Astrocyte (in vitro differentiated cells and primary cell): ENCODE measurements around the gene SCUBE1. TPM values are rescaled to one million over a fixed set of nuclear protein-coding genes. Genes with fewer than 3 reads are reported as not detected.

ENCODE experiments used
- DNase-seq: peaks from one replicate; pipeline ENCODE4 v3.0.0-alpha.2; 2010; ENCODE audit warnings: low read depth
- FAIRE-seq: peaks from 2 replicates; lab custom pipeline; 2011; peaks lifted over from hg19 to GRCh38; lab: Jason Lieb, UNC
- H2AFZ ChIP-seq: 2 replicates; pipeline ENCODE4 v1.6.0; 2012; ENCODE audit warnings: low read depth, low read length, inconsistent platforms
- H3K27ac ChIP-seq: 2 replicates; pipeline ENCODE4 v1.5.1; 2011; ENCODE audit warnings: low read depth, low read length, inconsistent platforms
- H3K27me3 ChIP-seq: 2 replicates; pipeline ENCODE4 v1.6.0; 2011; ENCODE audit warnings: low read length, inconsistent platforms; ENCODE audit not compliant: insufficient read depth
- H3K36me3 ChIP-seq: 2 replicates; pipeline ENCODE4 v1.5.1; 2011; ENCODE audit warnings: low read length, inconsistent platforms; ENCODE audit not compliant: insufficient read depth
- H3K4me1 ChIP-seq: 2 replicates; pipeline ENCODE4 v1.5.1; 2011; ENCODE audit warnings: low read length, inconsistent platforms; ENCODE audit not compliant: insufficient read depth
- H3K4me2 ChIP-seq: 2 replicates; pipeline ENCODE4 v1.6.0; 2012; ENCODE audit warnings: low read length, inconsistent platforms
- H3K4me3 ChIP-seq: 2 replicates; pipeline ENCODE4 v1.5.1; 2011; ENCODE audit warnings: low read depth, mild to moderate bottlenecking, low read length, inconsistent platforms; ENCODE audit not compliant: insufficient read depth
- H3K79me2 ChIP-seq: 2 replicates; pipeline ENCODE4 v1.6.0; 2012; ENCODE audit warnings: mild to moderate bottlenecking, low read length, inconsistent platforms; ENCODE audit not compliant: insufficient read depth
- H3K9ac ChIP-seq: 2 replicates; pipeline ENCODE4 v1.6.0; 2012; ENCODE audit warnings: mild to moderate bottlenecking, low read length, inconsistent platforms
- H3K9me3 ChIP-seq: 2 replicates; pipeline ENCODE4 v1.5.1; 2012; ENCODE audit warnings: low read depth, mild to moderate bottlenecking, low read length, inconsistent platforms; ENCODE audit not compliant: insufficient read depth
- H4K20me1 ChIP-seq: 2 replicates; pipeline ENCODE4 v1.6.0; 2012; ENCODE audit warnings: low read length, inconsistent platforms; ENCODE audit not compliant: insufficient read depth
- H3K27ac Mint-ChIP-seq: one replicate; pipeline ENCODE4 v1.8.0; 2021; ENCODE audit warnings: mild to moderate bottlenecking, mixed read lengths; ENCODE audit not compliant: unreplicated experiment
- H3K27me3 Mint-ChIP-seq: one replicate; pipeline ENCODE4 v1.8.0; 2021; ENCODE audit warnings: low read depth, mixed read lengths; ENCODE audit not compliant: unreplicated experiment
- H3K36me3 Mint-ChIP-seq: one replicate; pipeline ENCODE4 v1.8.0; 2021; ENCODE audit warnings: low read depth, mixed read lengths; ENCODE audit not compliant: unreplicated experiment
- H3K4me1 Mint-ChIP-seq: one replicate; pipeline ENCODE4 v1.8.0; 2021; ENCODE audit warnings: low read depth, mixed read lengths; ENCODE audit not compliant: unreplicated experiment
- H3K4me3 Mint-ChIP-seq: one replicate; pipeline ENCODE4 v1.8.0; 2021; ENCODE audit warnings: mild to moderate bottlenecking, moderate library complexity, mixed read lengths; ENCODE audit not compliant: unreplicated experiment
- H3K9me3 Mint-ChIP-seq: one replicate; pipeline ENCODE4 v1.8.0; 2021; ENCODE audit warnings: mild to moderate bottlenecking, mixed read lengths; ENCODE audit not compliant: unreplicated experiment
- CTCF ChIP-seq: IDR thresholded peaks from 2 replicates; pipeline ENCODE4 v1.5.1; 2011; ENCODE audit warnings: low read depth, mild to moderate bottlenecking, inconsistent platforms, low read length, moderate library complexity; ENCODE audit not compliant: insufficient read depth
- EZH2 ChIP-seq: IDR thresholded peaks from 2 replicates; pipeline ENCODE4 v1.6.1; 2012; ENCODE audit warnings: mild to moderate bottlenecking, low read length, inconsistent platforms; ENCODE audit not compliant: insufficient read depth
- total RNA-seq: library from RNA; stranded (reverse); gene quantifications from 2 replicates; pipeline ENCODE4 v1.2.1, GENCODE V29; 2021

SCUBE1 gene
- total RNA-seq, 1 donor from 2014 or later = 0.07 TPM

- Mint-ChIP-seq H3K27me3 (peaks cover 36% of the 10 kb centered on the region), H3K4me1 (peaks cover 12% of the 10 kb centered on the region), H3K36me3 (peaks cover 1% of the 10 kb centered on the region), H3K9me3 (peaks cover 3% of the 10 kb centered on the region), H3K27ac (no peak overlapping the region), H3K4me3 (no peak overlapping the region)
- H2AFZ ChIP-seq = no peak overlapping the region
- no peaks in the 10 kb centered on the region for H3K79me2 ChIP-seq
- no peak overlapping the region for H3K9ac ChIP-seq
- H3K36me3 ChIP-seq = no peaks in the 10 kb centered on the region
- TF ChIP-seq CTCF = no peak
- no peak for TF ChIP-seq EZH2
- DNase-seq = no peak
- H3K4me1 ChIP-seq = no peaks in the 10 kb centered on the region
- no peaks in the 10 kb centered on the region for H4K20me1 ChIP-seq
- peaks cover 4% of the 10 kb centered on the region for H3K27me3 ChIP-seq
- no peaks in the 10 kb centered on the region for H3K9me3 ChIP-seq
- FAIRE-seq = no peak
- no peak overlapping the region for H3K27ac ChIP-seq
- H3K4me3 ChIP-seq = no peak overlapping the region
- H3K4me2 ChIP-seq = no peak overlapping the region
Measured at GRCh38 chr22:43222987-43223386, 120.2 kb downstream of the SCUBE1 start.

- Histone ChIP-seq H3K79me2 (no peaks in the 10 kb centered on the region), H3K36me3 (no peaks in the 10 kb centered on the region)
Measured at GRCh38 chr22:43222262-43222661, 120.9 kb downstream of the SCUBE1 start.

More at GRCh38 chr22:43222262-43222661, 120.9 kb downstream of the SCUBE1 start:
- H3K4me3 ChIP-seq = no peak overlapping the region
- Mint-ChIP-seq H3K36me3 (peaks cover 1% of the 10 kb centered on the region), H3K4me1 (peaks cover 12% of the 10 kb centered on the region), H3K27ac (no peak overlapping the region), H3K4me3 (no peak overlapping the region), H3K27me3 (peaks cover 39% of the 10 kb centered on the region), H3K9me3 (peaks cover 3% of the 10 kb centered on the region)
- no peak for TF ChIP-seq EZH2
- TF ChIP-seq CTCF = no peak
- H3K27me3 ChIP-seq = no peaks in the 10 kb centered on the region
- H3K9ac ChIP-seq = no peak overlapping the region
- no peaks in the 10 kb centered on the region for H4K20me1 ChIP-seq
- no peak overlapping the region for H3K27ac ChIP-seq
- H2AFZ ChIP-seq = no peak overlapping the region
- no peak overlapping the region for H3K4me2 ChIP-seq
- no peaks in the 10 kb centered on the region for H3K4me1 ChIP-seq
- no peaks in the 10 kb centered on the region for H3K9me3 ChIP-seq
- DNase-seq (no peak), FAIRE-seq (no peak)
